Fibroblast of upper back skin (primary cell): Measurements from ENCODE around the gene NET1.

Experiments used
- DNase-seq: peaks from one replicate; pipeline ENCODE4 v3.0.0-alpha.2; 2013

The NET1 gene

GRCh38 chr10:5486853-5487235, 74.5 kb downstream of the NET1 start:
- no peak for DNase-seq

DNA sequence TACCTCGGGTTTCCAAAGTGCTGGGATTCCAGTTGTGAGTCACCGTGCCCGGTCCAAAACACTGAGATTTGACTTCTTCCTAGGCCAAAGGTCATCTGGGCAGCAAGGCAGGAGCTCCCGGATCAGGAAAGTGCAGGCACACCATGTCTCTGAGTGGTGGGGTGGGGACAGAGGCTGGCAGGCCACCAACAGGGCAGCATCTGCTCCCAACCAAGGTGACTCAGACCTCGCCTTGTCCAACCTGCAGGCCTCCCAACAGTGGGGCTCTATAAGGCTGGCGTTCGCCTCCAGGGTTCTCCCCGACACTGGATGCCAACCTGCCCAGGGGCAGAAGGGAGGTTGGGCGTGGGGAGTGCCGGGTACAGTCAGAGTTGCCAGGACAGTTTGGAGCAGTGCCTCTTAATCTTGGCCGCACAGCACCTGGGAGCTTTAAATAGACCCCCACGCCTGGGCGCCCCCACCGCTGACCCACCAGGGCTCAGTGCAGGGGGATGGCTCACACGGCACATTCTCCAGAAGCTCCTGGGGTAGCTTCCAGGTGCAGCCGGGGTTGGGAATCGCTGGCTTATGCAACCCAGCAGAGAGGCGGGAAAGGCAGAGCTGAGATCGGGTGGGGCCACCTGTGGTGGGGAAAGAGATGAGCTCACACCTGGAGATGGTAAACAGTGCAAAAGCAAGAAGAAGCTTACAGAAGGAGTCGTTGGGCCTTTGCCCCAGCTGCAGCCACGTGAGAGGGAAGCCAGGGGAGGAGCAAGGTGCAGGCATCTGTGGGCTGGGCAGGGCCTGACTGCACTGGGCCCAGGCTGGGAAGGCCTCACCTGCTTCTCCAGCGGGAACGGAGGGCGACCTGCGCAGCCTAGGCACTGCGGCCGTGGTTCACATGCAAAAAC, 76.2 kb downstream of the NET1 start:
- DNase-seq, result no peak

DNA sequence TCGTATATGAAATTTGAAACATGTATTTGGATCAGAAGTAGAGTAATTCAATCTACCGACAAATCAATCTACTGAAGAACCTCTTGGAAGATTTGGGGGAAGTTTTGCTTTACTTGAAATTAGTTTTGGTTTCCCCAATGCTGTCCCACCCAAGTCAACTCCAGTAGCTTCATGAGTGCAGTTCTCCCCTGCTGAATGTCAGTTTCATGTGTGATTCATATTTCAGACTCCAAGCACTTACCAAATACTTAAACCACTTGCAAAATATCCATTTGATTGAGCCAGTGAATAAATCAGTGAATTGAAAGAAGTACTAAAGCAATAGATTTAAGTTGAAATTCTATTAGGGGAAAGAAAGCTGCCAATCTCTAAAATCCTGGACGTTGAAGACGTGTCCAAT, 77.7 kb downstream of the NET1 start:
- no peak for DNase-seq

DNA sequence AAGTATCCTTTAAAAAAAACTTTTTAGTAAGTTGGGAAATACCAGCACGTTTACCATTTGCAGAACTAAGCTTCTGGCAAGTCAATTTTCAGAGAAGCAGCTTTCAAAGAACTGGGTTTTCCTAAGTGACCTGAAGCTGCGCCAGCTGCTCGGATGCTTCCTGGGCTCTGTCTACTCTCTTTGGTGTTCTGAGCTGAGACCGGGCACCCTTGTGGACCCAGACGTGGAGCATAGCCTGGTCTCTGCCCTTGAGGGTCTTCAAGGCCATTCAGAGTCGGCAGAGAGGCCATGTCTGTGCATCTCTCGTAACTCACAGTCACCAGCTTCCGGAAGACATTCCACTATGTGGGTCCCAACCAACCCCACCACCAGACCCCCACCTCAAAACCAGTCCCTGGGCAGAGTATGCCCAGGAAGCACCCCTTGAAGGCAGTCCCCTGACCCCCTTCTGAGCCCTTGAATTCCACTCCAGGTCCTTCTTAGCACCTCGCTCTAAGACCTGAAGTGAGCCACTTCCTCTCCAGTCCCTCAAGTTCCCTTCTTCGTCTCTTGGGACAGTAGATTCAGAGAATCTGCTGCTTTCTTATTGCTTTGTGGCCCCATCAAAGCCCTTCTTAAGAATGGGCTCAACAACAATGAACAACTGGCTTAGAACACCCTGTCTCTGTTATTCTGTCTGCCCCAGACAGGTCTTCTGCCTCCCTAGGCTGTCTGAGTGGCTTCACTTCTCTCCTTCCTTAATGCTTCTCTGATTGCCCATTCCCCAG, 78.5 kb downstream of the NET1 start:
- DNase-seq, result no peak

DNA sequence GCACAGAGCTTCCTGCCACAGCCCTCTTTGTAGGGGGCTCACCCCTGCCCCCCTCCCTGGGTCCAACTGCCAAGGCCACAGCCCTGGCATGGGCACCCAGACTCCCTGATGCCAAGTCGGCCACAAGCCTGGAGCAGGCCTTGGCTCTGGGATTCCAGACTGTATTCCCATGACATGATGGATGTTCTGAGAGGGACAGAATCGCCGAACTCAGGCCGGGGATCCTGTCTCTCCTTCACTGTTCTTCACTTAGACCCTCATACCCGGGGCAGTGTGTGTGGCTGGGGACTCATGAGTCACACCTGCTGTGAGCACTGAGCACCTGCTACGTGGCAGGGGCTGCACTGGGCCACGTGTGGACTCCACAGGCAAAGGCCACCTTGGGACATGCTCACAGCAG, 79.1 kb downstream of the NET1 start:
- DNase-seq, result no peak

- no peak for DNase-seq
These were observed 80.0 kb downstream of the NET1 start for GRCh38 chr10:5492322-5492855.

GRCh38 chr10:5492929-5493576, 80.7 kb downstream of the NET1 start:
- DNase-seq, result no peak

DNA sequence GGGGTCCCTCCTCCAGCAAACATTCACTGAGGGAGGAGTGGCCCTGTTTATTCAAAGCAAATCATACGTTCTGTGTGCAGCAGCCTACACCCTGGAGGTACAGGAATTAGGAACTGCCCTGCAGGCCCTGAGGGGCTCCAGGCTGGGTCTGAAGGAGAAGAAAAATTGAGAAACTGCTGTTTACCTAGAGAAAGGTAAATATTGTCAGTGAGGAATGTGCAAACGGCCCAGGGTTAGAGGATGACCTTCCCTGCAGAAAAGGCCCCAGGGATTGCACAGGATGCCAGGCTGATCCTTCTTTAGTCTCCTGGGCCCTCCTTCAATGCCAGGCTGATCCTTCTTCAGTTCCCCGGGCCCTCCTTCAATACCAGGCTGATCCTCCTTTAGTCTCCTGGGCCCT, 81.3 kb downstream of the NET1 start:
- no peak for DNase-seq

DNA sequence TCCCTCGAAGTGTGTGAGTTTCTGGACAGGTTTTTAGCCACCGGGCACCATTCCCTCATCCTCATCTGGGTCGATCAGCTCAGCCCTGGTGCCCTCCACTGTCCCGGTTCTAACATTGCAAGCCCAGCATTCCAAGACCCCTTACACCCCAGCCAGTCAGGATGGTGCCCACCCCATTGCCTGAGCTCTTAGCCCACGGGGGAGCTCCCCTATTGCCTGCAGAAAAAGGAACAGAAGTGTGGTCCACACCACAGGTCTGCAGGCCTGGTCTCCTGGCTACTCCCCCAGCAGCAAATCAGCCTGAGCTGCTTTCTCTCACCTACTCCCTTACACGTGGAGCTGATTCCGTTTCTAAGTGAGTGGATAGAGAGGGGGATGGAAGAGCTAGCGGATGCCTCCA, 82.3 kb downstream of the NET1 start:
- no peak for DNase-seq

DNA sequence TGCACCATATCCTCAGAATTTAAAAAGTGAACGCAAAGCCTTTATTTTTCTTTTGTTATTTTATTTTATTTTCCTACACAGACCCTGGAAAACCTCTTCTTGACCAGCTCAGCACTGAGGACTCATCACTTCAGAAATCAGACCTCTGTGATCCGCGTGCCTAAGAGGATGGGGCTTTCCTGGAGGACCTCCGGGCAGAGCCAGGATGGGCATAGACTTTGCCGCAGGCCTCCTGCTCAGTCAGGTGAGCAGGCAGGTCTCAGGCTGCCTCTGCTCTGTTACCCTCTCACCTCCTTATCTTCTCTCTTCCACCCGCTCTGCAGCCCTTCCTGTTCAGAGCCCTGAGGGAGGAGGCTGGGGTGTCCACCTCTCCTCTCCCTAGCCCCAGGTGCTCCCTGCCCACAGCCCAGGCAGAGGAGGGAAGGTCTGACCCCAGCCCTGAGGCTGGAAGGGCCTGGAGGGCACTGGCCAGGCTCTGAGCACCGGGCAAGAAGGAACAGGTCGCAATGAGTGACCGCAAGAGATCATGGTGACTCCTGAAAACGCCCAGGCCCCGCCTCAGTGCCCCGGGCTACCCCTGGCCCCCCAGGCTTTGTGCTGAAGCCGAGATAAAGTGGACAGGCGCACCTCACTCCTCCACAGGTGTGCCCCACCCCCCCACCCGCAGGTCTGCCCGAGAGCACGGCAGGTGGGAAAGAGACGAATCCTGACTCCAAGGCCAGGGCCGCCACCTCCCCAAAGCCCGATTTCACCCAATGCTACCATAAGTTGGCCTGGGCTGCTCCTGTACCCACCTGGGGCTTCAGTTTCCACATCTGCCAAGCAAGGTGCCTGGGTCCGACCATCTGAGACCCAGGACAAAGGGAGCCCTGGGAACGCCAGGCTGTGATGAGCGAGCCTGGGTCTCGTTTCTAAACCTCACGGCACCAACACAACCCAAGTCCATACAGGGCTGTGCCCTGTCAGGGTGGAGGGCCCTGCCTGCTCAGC, 84.2 kb downstream of the NET1 start:
- DNase-seq, result no peak

- DNase-seq, result no peak
These were observed 84.9 kb downstream of the NET1 start for GRCh38 chr10:5497289-5497688.

DNA sequence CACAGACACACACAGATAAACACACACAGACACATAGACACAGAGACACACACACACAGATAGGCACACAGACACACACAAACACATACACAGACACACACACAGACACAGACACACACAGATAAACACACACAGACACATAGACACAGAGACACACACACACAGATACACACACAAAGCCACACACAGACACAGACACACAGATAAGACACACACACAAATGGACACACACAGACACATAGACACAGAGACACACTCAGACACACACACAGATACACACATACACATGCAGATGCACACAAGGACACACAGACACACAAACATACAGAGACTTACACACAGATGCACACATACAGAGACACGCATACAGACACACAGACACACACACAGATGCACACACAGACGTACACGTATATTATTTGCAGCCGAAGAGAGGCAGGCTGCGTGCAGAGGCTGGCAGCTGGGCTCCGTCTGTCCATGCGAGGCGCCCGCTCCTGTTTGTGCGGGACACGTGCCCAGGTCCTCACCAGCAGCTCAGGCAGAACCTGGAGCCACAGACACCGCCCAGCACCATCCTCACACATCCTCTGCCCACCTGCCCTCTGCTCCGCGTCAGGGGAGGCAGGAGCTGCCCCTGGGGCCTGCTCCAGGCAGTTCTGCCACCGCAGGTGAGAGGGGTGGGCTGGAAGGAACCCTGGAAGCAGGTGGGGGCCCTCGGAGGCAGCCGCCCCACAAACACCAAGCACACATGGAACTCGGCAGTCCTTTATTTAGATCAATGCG, 85.8 kb downstream of the NET1 start:
- DNase-seq, result no peak

- DNase-seq, result no peak
These were observed 86.6 kb downstream of the NET1 start for GRCh38 chr10:5498791-5499492.

DNA sequence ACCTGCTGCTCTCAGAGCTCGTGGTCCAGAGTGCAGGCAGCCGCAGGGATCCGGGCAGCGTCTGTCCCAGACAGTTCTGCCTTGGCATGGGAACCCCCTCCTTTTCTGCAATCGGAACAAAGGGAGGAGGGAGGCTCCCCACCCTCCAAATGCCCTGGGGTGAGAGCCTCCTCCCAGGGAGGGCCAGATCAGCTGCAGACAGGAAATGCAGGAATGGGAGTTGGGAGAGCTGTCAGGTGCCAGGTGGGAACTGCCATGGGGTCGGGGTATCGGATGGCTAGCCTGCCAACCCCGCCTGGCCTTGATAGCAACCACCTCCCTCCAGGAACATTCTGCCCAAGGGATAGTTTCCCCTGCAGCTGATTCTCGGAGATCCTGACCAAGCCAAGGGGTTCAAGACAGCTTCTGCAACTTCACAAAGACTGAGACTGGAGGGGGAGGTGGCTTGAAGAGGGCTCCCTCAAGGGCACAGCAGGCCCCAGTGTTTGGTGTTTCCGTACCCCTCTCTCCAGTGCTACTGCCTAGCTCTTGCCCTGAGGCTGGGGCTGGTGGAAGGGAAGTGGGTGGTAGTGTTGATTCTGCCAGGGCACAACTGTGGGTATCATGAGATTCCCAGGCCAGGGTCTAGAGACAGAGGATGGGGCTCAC, 87.3 kb downstream of the NET1 start, which contains the start of gene CALML5:
Gene CALML5, minus strand, starts transcription at position 78 of the 648 bp plus-strand sequence. CDS start 132 bp downstream, outside the sequence.
- DNase-seq, result no peak

DNA sequence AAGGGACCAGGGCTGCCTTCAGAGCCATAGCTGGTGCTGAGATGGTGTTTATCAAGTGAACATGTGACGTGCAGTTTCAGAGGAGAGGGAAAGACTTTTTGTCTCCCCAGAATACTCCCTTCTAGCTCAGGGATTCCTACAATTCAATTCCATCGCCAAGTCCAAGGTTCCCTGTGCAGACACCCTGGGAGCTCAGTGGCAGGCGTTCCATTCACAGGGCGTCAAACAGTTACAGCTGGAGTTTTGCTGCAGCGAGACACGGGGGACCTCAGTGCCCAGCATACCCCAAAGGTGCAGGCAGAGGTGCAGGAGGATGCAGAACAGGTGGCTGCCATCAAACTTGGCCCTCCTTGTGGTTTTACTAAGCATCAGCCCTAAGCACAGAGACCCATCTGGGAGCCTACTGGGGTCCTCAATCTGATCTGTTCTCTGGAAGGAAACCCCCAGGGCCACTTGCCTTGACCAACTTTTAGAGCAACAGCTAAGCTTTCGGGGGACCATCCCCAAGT, 87.9 kb downstream of the NET1 start:
- DNase-seq, result no peak

DNA sequence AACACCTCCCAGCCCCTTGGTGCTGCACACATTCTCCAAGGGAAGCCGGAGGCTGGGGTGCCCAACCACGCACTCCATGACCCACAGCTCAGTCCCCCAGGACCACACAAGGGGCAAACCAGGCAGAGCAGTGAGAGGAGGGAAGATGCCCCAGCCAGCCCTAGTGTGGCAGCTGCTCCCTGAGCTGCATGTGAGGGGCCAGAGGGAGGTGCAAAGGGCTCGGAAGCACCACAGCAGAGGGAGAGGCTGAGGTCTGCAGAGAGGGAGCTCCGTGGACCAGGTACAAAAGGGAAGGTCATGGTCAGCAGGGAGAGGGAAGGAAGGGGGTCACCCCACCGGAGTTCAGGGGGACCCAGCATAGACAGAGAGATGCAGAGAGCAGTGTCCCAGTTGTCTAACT, 88.6 kb downstream of the NET1 start:
- DNase-seq, result no peak

DNA sequence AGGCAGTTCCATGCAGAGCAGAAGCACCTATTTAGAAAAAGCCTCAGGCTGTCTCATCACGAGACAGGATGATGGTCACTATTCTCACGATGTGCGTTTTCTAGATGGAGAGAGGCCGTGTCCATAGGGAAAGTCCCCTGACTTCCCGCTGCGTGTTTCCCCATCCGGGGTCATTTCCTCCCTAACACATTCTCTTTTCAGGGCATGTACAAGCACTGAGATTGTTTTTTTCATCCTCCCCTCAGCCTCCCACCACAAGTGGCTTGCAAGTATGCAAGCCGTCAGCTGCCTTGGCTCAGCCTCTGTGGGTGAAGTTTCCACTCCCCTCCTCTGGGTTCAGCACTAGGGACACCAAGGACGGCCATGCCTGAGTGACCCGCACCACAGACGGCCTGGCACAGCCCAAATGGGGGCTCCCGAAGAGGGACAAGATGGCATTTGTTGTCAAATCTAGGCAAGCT, 89.7 kb downstream of the NET1 start:
- no peak for DNase-seq

DNA sequence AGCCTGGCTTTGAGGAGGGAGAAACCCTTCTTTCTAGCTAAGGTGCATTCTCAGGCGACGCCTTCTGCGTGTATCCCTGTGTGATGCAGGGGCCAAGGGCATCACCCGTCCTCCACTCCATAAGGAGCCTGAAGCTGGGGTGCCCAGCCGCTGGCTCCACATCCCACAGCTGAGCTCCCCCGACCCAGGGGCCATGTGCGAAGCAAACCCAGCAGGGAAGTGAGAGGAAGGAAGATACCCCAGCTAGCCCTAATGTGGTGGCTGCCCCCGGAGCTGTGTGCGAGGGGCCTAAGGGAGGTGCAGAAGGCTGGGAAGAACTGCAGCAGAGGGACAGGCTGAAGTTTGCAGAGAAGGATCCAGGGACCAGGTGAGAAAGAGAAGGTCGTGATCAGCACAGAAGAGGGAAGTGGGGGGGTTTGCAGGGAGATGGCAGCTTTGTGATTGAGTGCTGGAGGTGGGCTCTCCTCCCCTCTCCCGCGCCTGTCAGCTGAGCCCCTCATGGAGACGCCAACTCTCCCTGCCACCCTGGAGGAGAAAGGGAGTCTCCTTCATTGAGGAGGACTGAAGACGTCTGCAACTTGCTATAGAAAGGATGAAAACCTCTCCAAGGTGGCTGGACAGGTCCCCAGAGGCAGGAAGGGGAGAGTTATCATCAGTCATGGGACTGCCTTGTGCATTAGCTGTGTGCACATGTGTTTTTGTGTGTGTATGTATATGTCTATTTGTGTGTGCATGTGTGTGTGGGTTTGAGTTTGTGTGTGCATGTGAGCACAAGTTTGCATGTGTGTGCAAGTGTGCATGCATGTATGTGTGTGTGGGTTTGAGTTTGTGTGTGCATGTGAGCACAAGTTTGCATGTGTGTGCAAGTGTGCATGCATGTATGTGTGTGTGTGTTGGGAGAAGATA, 90.5 kb downstream of the NET1 start:
- DNase-seq, result no peak

GRCh38 chr10:5503477-5503835, 91.1 kb downstream of the NET1 start:
- DNase-seq, result no peak
